GM21367 (cell line): ENCODE measurements around the gene EME2.

Experiments used
- ATAC-seq: cut with Tn5 transposase; IDR thresholded peaks from one replicate; pipeline ENCODE4 v1.9.1; 2021; ENCODE audit not compliant: unreplicated experiment

Gene EME2

DNA sequence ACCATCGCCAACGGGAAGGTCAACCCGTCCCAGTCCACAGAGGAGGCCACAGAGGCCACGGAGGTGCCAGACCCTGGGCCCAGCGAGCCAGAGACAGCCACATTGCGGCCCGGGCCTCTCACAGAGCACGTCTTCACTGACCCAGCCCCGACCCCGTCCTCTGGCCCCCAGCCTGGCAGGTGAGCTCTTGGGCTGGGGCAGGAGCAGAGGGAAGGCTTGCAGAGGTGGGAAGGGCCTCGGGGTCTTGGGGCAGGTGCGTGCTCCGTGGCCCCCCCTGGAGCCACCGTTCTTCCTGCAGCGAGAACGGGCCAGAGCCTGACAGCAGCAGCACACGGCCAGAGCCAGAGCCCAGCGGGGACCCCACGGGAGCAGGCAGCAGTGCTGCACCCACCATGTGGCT lies 6.4 kb upstream of the EME2 start:
- no peak for ATAC-seq

DNA sequence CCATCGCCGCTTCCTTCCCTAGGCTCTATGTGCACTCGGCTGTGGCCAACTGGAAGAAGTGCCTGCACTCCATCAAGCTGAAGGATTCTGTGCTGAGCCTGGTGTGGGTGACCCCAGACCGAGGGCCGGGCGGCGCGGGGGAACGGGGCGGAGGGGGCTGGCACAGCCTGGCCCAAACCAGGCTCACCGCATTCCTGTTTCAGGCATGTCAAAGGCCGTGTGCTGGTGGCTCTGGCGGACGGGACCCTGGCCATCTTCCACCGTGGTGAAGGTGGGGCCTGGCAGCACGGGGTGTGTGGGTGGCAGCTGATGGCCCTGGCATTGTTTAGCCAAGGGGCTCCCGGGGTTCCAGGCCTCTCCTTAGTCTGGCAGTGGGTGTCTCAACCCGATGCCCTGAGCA lies 5.9 kb upstream of the EME2 start:
- no peak for ATAC-seq

DNA sequence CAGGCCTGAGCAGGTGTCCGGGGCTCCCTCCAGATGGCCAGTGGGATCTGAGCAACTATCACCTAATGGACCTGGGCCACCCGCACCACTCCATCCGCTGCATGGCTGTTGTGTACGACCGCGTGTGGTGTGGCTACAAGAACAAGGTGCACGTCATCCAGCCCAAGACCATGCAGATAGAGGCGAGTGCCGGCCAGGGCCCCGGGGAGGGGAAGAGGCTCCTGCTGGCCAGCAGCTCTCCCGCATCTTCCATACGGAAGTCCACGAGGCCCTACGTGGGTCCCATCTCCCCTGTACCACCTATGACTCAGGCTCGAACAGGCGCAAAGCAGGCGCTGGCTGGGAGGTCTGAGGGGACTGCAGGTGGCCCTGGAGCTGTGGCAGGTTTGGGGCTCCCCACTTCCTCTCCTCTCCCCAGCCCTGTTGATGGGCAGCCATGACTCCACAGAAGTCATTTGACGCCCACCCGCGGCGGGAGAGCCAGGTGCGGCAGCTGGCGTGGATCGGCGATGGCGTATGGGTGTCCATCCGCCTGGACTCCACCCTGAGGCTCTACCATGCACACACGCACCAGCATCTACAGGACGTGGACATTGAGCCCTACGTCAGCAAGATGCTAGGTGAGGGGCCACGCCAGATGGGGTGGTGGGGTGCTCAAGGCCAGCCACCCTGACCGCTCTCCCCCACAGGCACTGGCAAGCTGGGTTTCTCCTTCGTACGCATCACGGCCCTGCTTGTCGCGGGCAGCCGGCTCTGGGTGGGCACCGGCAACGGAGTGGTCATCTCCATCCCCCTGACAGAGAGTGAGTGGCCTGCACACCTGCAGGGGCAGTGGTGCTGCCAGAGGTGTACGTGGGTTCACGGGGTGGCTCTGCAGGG lies 5.3 kb upstream of the EME2 start:
- no peak for ATAC-seq

DNA sequence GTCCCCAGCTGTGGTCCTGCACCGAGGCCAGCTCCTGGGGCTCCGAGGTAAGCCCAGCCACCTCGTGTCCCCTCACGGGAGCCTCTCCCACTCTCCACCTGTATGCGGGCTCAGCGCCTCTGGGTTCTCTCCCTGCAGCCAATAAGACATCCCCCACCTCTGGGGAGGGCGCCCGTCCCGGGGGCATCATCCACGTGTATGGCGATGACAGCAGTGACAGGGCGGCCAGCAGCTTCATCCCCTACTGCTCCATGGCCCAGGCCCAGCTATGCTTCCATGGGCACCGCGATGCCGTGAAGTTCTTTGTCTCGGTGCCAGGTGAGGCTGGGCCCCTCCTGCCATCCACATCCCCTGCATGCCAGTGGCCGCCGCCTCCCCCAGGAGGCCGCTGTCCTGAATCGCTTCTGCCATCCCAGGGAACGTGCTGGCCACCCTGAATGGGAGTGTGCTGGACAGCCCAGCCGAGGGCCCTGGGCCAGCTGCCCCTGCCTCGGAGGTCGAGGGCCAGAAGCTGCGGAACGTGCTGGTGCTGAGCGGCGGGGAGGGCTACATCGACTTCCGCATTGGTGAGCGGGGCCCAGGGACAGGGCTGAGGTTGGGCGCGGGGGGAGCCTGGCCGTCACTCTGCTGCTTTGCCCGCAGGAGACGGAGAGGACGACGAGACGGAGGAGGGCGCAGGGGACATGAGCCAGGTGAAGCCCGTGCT lies 4.4 kb upstream of the EME2 start:
- no peak for ATAC-seq

DNA sequence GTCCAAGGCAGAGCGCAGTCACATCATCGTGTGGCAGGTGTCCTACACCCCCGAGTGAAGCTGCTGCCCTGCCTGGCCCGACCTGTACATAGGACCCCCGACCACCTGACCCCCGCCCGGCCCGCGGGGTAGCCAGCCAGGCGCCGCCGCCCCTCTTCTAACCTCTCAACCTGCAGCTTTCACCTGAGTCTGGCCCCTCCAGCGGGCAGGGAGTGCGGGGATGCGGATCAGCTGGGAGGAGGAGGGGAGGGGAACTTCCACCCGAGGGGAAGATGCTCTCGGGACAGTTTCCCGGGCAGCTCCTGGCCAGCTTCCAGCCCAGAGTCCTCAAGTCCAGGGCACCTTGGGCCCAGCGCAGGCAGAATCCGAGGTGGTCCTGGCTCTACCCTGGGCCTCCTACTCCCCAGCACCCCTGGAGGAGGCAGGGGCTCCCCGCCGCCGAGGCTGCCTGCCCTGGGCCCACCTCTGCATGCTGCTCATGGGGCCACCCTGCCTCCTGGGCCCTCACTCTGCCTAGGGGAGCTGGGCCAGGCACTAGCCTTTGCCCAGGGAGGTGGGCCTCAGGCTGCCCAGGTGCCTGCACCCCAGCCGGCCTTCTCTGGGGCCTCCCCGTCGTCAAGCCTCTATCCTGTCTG lies 3.7 kb upstream of the EME2 start:
- no peak for ATAC-seq

DNA sequence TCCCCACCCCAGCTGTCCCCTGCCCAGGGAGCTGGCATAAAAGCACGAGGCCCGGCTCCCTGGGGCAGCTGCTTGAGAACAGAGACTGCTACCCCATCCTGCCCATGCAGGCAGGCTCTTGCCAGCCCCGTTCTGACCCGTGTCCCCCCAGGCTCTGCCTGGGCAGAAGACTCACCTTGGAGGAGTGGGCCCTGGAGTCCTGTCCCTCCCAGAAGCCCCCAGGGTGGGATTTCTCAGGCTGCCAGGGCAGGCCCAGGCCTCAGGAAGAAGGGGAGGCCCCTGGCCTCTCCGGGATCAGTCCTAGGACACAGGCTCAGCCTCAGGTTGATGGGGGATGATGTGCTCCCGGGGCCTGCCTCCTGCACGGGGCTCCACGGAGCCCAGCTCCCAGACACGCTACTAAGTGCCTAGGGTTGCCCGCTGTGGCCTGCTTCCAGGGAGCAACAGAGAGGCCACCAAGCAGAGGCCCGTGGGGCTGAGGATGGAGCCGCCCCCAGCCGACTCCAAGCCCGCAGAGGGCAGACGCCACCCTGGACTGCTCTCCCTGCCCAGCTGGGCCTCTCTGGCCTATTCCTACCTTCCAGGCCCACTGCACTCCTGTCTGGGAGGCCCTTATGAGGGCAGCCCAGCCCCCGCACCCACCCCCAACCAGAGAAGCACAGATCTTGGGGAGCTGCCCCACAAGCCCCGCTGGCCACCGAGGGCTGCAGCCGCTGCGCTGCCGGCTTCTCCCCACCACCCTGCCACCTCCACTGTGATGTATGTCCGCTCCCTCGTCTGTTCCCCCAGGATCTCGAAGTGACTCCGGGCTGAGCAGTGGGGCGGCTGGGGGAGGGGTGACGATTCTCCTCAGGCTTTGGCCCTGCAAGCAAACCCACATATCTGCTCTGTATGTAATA lies 3.0 kb upstream of the EME2 start:
- no peak for ATAC-seq

DNA sequence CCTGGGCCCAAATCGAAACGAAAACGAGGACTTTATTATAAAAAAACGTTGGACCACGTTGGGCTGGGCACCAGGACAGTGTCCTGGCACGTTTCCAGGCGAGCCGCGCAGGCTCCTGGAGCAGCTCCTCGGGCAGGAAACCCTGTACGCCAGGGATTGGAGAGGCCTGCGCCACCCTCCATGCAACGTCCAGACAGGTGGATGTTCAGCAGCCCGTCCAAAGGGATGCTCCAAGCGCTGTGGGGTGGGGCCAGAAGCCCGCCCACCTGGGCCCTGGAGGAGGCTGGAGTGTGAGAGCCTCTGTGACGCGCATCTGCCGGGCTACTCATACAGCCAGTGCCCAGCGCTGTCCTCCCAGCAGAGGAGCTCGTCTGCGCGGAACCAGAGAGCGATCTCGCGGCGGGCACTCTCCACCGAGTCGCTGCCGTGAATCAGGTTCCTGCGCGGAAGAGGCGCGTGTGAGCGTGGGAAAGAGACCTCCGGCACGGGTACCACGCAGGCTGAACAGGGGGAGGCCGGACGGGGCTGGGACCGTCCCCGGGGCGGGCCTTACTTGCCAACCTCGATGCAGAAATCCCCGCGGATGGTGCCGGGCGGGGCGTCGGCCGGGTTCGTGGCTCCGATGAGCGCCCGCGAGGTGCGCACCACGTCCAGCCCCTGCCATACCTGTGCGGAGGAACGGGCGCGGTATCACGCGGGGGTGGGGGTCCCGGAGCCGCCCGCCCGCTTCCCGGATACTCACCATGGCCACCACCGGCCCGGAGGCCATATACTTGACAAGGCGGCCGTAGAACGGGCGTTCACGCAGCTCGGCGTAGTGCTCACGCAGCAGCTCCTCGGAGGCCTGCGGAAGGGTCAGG lies 2.1 kb upstream of the EME2 start:
- no peak for ATAC-seq

DNA sequence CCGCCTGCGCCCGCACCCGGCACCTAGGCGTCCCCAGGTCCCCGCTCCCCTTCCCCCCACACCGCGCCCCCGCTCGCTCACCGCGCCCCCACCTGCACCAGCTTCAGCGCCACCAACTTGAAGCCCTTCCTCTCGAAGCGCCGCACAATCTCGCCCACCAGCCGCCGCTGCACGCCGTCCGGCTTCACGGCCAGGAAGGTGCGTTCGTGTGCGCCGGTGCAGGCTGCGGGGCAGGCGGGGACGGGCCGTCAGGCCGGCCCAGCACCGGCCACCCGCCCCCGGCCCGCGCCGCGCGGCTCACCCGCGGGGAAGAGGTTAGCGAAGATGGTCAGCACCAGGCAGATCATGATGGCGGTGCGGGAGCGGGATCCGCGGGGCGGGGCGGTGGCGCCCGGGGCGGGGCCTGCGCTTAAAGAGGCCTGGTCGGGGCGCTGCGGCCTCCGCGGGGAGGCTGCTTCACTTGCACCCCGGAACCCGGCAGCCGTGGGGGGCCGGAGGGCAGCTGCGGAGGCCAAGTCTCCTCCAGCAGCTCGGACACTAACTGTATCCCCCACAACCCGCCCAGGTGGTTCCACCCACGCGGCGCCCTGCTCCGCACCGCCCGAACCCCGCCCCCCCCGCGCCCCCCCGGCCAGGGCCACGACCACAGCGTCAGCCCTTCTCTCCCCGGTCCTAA lies 1.3 kb upstream of the EME2 start, which contains the start of gene NME3:
TSS of gene NME3 (minus strand) at position 356 of the 676 bp plus-strand sequence. CDS start at position 347, 9 bp downstream.
- no peak for ATAC-seq

DNA sequence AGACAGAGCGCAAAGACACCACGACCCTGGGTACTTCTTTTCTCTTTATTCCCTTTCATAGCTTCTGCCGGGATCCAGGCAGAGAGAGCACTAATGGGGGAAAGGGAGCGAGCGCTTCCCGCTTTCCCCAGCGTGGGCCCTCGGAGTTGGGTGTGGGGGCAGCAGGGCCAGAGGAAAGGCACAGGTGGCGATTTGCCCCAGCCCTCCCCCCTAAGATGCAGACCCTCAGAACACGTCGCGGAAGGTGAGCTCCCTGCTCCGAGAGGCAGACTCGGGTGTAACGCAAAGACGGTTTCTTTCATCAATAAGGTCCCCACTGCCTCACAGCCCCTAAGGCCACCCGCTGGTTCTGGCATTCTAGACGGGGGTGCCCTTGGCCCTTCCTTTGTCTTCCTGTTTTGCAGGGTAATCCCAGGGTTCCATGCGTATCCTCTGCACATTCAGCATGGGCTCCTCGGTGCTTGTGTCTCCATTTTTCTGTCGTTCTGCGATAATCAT lies 697 bp upstream of the EME2 start:
- no peak for ATAC-seq

DNA sequence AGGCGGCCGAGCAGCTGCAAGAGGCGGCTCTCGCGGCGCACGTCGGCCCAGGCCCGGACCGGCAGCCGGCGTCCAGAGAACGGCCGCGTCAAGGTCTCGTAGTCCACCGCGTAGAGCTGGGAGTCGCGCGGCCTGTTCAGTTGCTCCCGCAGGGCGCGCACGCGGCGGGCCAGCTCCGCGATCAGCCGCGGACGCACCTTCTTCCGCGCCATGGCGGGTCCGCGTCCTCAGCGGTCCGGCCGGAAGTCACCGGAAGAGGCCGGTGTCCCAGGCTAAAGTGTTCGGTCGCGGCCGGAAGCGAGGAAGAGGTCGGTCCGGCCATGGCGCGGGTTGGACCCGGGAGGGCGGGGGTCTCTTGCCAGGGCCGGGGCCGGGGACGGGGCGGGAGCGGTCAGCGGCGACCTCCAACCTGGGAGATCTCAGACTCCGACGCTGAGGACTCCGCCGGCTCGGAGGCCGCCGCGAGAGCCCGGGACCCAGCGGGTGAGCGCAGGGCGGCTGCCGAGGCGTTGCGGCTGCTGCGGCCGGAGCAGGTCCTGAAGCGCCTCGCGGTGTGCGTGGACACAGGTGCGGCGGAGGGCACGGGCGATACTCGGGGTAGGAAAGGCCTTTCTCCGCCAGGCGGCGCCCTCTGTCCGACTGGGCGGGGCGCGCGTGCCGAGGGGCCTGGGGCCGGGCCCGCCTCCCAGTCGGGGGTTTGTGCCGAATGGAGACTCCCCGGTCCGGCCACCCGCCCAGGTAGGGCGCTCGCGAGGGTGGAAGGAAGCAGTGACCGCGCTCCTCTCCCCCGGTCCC lies 495 bp downstream of the EME2 start, which contains the start of gene MRPS34:
TSS of gene MRPS34 (minus strand) at position 227 of the 795 bp plus-strand sequence. CDS start at position 212, 15 bp downstream.
- peak; percentile 30 for ATAC-seq

DNA sequence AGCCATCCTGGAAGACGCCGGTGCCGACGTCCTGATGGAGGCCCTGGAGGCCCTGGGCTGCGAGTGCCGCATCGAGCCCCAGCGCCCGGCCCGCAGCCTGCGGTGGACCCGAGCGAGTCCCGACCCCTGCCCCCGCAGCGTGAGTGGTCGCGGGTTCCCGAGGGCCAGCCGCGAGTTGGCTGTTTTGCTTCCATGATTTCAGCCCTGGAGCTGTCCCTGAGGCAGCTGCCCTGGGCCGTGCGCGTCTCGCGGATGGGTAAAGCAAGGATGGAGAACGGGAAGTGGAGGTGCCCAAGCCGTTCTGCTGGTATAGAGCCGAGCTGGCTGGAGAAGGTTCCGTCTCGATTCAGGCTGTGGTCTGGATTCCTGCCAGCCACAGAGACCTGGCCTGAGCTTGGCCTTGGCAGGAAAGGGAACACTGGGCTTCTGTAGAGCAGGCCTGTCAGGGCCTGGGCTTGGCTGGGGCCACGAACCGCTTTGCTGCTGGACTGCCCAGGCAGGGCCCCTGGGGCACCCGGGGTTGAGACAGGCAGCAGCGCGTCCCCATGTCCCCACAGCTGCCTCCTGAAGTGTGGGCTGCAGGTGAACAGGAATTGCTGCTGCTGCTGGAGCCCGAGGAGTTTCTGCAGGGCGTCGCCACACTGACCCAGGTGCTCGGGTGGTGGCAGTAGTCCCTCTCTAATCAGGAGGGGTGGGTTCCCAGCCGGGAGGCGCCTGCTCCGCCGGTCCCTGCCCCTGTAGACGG lies 1.3 kb downstream of the EME2 start:
- ATAC-seq, result peak; percentile 1

DNA sequence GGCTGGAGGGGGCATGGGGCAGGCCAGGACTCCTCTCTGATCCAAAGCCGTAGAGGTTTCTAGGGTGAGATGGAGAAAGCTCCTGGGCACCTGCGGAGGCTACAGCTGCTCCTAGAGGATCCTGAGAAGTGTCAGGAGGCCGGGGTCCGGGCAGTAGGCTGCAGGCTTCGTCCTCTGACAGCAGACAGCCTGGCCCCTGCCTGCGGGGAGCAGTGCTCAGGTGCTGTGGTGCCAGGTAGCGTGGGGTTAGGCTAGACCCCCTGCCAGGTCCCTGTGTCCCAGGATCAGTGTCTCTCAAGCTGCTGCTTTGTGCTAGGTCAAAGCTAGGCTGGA lies 1.8 kb downstream of the EME2 start:
- ATAC-seq, result no peak

DNA sequence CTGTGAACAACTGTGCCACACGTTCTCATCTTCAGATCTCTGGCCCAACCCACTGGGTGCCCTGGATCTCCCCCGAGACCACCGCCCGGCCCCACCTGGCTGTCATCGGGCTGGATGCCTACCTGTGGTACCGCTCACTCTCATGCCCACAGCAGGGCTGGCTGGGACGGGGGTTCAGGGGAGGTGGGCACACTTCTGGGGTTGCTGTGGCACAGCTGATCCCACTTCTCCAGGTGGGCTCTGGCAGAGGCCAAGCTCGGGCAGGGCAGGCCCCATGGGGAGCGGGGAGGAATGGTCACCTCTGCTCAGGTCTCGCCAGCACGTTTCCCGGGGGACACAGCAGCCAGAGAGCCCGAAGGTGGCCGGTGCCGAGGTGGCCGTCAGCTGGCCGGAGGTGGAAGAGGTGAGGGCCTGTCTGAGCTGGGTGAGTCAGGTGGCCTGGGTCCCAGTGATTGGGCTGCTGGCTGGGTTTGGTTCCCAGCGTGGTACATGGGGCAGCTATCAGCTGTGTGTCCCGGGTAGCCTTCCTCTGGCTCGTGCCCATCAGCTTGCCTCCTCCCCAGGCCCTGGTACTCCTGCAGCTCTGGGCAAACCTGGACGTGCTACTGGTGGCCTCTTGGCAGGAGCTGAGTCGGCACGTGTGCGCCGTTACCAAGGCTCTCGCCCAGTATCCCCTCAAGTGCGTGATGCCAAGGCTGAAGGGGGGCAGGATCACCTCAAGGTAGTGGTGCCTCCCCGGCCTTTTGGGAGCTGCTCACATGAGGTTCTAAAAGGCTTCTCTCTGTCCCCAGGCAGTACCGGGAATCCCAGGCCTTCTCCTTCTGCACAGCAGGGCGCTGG lies 2.6 kb downstream of the EME2 start:
- no peak for ATAC-seq

DNA sequence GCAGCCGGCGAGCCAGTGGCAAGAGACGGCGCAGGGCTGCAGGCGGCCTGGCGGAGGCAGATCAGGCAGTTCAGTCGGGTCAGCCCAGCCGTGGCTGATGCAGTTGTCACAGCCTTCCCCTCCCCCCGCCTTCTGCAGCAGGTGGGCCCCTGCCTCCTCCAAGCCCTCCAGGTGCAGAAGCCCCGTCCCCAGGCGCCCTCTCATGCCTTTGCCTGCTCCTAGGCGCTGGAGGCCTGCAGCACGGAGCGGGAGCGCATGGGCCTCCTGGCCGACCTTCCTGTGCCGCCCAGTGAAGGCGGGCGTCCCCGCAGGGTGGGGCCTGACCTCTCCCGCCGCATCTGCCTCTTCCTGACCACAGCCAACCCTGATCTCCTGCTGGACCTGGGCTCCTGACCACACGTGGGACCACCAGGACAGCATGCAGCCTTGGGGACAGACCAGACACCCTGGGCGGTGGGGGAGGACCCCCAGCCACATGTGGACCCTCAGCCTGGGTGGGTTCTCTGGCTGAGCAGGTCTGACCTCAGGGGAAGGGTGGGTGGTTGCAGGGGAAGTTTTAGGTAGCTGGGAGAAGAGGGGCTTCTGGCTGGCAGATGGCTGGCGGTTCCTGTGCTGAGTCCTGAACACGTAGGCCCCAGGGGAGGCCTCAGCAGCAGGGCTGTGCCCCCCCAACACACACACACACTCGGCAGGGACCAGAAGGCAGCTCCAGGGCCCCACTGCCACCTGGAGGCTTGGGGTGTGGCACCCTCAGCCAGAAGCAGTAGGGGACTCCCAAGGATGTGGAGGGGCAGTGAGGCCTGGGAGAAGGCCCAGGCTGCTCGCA lies 3.4 kb downstream of the EME2 start:
- no peak for ATAC-seq

DNA sequence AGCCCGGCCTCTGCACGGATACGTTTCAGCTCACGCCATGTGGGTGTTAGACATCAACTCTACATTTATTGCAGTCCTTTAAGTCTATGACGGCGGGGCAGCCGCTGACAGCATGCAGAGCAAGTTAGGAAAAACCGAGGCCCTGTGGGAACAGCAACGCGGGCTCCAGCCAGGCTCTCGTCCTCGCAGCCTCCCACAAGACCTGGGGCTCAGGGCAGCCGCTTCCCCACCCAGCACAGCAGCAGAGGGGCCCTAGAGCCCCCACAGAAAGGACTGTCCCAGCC lies 4.0 kb downstream of the EME2 start:
- no peak for ATAC-seq

DNA sequence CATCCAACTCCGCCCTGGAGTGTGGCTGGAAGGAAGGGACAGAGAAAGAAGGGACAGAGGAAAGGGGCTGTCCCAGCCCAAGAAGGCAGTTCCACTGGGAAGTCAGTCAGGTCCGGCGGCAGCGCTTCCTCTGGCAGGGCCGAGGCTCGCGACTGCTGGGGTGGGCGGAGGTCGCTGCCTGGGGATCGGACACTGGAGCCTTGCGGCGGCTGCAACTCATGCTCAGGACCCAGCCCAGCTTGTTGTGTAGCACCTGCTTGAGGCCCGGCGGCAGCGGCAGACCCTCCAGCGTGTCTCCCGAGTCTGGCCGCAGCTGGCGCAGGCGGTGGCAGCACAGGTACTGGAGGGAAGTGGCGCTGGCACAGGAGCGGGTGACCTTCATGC lies 4.4 kb downstream of the EME2 start:
- ATAC-seq, result no peak
